ENCODE measurements around the gene MYH10.

Gene MYH10

DNA sequence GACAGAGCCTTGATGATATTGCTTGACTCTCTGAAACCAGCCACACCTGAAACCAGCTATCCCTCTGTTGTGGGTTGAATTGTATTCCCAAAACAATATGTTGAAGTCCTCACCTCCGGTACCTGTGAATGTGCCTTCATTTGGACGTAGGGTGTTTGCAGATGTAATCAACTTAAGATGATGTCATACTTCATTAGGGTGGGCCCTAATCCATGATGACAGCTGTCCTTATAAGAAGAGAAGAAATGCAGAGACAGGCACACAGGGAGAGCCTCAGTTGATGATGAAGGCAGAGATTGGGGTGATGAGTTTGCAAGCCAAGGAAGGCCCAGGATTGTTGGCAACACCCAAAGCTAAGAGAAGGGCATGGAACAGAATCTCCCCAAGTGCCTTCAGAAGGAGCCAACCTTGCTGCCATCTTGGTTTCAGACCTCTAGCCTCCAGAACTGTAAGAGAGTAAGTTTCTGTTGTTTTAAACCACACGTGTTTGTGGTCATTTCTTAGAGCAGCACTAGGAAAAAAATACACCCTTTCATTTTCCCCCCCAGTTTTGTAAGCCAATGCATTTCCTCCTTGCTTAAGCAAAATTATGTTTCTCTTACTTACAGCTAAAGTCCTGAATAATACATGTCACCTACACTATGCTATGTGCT, 29.4 kb upstream of the MYH10 start:
- H3K4me3 Mint-ChIP-seq = no peak overlapping the region
- H3K4me1 Mint-ChIP-seq (ENCODE audit: low read depth) = no peaks in the 10 kb centered on the region
- no peaks in the 10 kb centered on the region for H3K27me3 Mint-ChIP-seq (ENCODE audit: low read depth)
- H3K9me3 Mint-ChIP-seq = no peaks in the 10 kb centered on the region
- no peaks in the 10 kb centered on the region for H3K36me3 Mint-ChIP-seq (ENCODE audit: low read depth)
- H3K27ac Mint-ChIP-seq = no peak overlapping the region

- Mint-ChIP-seq H3K27me3 (ENCODE audit: low read depth) (no peaks in the 10 kb centered on the region), H3K36me3 (ENCODE audit: low read depth) (no peaks in the 10 kb centered on the region), H3K9me3 (no peaks in the 10 kb centered on the region), H3K4me1 (ENCODE audit: low read depth) (no peaks in the 10 kb centered on the region), H3K27ac (no peak overlapping the region), H3K4me3 (no peak overlapping the region)
Measured at GRCh38 chr17:8658810-8659209, 28.3 kb upstream of the MYH10 start.

DNA sequence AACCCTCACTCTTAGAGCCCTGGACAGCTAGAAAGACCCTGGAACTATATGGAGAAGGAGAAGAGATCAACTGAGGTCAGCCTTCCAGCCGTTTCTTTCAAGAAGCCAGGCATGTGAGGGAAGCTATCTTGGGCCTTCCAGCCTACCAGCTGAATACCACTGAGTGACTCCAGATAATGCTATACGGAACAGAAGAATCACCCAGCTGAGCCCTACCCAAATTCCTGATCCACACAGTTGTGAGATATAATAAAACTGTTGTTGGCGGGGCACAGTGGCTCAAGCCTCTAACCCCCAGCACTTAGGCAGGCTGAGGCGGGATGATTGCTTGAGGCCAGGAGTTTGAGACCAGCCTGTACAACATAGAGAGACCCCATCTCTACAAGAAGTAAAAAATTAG, 26.2 kb upstream of the MYH10 start:
- H3K4me3 Mint-ChIP-seq = no peak overlapping the region
- no peaks in the 10 kb centered on the region for H3K36me3 Mint-ChIP-seq (ENCODE audit: low read depth)
- H3K4me1 Mint-ChIP-seq (ENCODE audit: low read depth) = no peaks in the 10 kb centered on the region
- peaks cover 7% of the 10 kb centered on the region for H3K27me3 Mint-ChIP-seq (ENCODE audit: low read depth)
- H3K27ac Mint-ChIP-seq = no peak overlapping the region
- no peaks in the 10 kb centered on the region for H3K9me3 Mint-ChIP-seq

DNA sequence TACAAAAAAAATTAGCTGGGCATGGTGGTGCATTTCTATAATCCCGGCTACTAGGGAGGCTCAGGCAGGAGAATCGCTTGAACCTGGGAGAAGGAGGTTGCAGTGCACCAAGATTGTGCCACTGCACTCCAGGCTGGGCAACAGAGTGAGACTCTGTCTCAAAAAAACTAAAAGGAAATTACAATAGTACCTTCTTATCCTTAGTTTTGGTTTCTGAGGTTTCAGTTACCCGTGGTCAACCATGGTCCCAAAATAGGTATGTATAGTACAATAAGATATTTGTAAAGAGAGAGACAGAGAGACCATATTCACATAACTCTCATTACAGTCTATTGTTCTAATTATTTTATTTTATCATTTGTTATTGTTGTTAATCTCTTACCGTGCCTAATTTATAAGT, 24.3 kb upstream of the MYH10 start:
- no peak overlapping the region for H3K4me3 Mint-ChIP-seq
- H3K27ac Mint-ChIP-seq = no peak overlapping the region
- no peaks in the 10 kb centered on the region for H3K9me3 Mint-ChIP-seq
- peaks cover 13% of the 10 kb centered on the region for H3K27me3 Mint-ChIP-seq (ENCODE audit: low read depth)
- H3K36me3 Mint-ChIP-seq (ENCODE audit: low read depth) = no peaks in the 10 kb centered on the region
- H3K4me1 Mint-ChIP-seq (ENCODE audit: low read depth) = no peaks in the 10 kb centered on the region

DNA sequence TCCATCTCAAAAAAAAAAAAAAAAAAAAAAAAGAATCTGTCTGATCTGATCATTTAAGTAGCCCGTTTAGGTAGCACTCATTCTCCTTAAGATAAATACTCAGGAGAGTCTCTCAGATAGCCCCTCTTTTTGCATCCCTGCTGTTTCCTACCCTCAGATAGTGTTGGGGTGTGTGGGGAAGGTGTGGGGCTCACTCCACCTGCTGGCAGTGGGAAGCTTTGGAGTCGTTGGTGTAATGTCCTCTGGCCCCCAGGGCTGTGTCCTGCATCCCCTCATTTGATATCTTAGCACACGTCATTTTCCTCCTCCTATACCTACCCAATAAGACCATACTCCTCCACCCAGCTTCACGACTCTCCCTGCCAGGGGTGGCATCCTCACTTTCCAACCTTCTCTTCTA, 20.5 kb upstream of the MYH10 start:
- no peaks in the 10 kb centered on the region for H3K4me1 Mint-ChIP-seq (ENCODE audit: low read depth)
- H3K4me3 Mint-ChIP-seq = no peak overlapping the region
- H3K27ac Mint-ChIP-seq = no peak overlapping the region
- peaks cover 13% of the 10 kb centered on the region for H3K27me3 Mint-ChIP-seq (ENCODE audit: low read depth)
- H3K9me3 Mint-ChIP-seq = no peaks in the 10 kb centered on the region
- no peaks in the 10 kb centered on the region for H3K36me3 Mint-ChIP-seq (ENCODE audit: low read depth)

GRCh38 chr17:8650119-8650499, 19.6 kb upstream of the MYH10 start:
- H3K9me3 Mint-ChIP-seq = no peaks in the 10 kb centered on the region
- H3K27ac Mint-ChIP-seq = no peak overlapping the region
- no peaks in the 10 kb centered on the region for H3K36me3 Mint-ChIP-seq (ENCODE audit: low read depth)
- peaks cover 13% of the 10 kb centered on the region for H3K27me3 Mint-ChIP-seq (ENCODE audit: low read depth)
- no peaks in the 10 kb centered on the region for H3K4me1 Mint-ChIP-seq (ENCODE audit: low read depth)
- no peak overlapping the region for H3K4me3 Mint-ChIP-seq

- Mint-ChIP-seq H3K27ac (no peak overlapping the region), H3K9me3 (no peaks in the 10 kb centered on the region), H3K4me3 (no peak overlapping the region), H3K27me3 (ENCODE audit: low read depth) (peaks cover 13% of the 10 kb centered on the region), H3K4me1 (ENCODE audit: low read depth) (no peaks in the 10 kb centered on the region), H3K36me3 (ENCODE audit: low read depth) (no peaks in the 10 kb centered on the region)
Measured at GRCh38 chr17:8649157-8650118, 18.9 kb upstream of the MYH10 start.

DNA sequence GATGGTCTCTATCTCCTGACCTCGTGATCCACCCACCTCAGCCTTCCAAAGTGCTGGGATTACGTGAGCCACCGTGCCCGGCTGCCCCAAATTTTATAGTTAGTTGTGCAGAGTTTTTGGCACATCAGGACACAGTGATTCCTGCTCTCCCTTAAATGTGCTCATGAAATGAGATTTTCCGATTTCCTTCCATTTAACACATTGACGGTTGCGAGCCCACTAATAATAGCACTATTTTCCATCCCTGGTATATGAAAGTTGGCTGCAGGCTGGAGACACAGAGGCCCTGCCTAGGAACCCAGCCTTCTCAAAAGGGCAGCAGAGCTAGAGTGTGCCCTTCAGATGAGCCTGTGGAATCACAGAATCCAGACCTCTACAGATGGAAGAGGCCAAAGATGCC, 17.4 kb upstream of the MYH10 start:
- Mint-ChIP-seq H3K27ac (no peak overlapping the region), H3K27me3 (ENCODE audit: low read depth) (peaks cover 13% of the 10 kb centered on the region), H3K4me1 (ENCODE audit: low read depth) (no peaks in the 10 kb centered on the region)

GRCh38 chr17:8647202-8647601, 16.7 kb upstream of the MYH10 start:
- Mint-ChIP-seq H3K27me3 (ENCODE audit: low read depth) (peaks cover 12% of the 10 kb centered on the region), H3K4me1 (ENCODE audit: low read depth) (no peaks in the 10 kb centered on the region), H3K27ac (no peak overlapping the region), H3K4me3 (no peak overlapping the region), H3K9me3 (no peaks in the 10 kb centered on the region), H3K36me3 (ENCODE audit: low read depth) (no peaks in the 10 kb centered on the region)

More for the DNA sequence above, 17.4 kb upstream of the MYH10 start:
- Mint-ChIP-seq H3K36me3 (ENCODE audit: low read depth) (no peaks in the 10 kb centered on the region), H3K4me3 (no peak overlapping the region), H3K9me3 (no peaks in the 10 kb centered on the region)

DNA sequence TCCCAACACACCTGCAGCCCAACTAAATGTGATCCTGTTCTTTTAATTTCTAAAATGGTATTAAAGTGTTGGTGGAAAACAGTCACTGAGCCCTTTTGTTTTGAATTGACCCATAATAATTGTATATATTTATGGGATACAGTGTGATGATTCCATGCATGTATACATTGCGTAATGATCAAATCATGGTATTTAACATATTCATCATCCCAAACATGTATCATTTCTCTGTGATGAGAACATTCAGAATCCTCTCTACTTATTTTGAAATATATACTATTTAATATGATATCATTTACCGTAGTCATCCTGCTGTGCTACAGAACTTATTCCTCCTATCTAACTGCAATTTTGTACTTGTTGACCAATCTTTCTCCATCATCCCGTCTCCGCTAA, 14.0 kb upstream of the MYH10 start:
- Mint-ChIP-seq H3K27me3 (ENCODE audit: low read depth) (peaks cover 11% of the 10 kb centered on the region), H3K36me3 (ENCODE audit: low read depth) (no peaks in the 10 kb centered on the region), H3K27ac (no peak overlapping the region), H3K4me3 (no peak overlapping the region), H3K4me1 (ENCODE audit: low read depth) (no peaks in the 10 kb centered on the region), H3K9me3 (no peaks in the 10 kb centered on the region)

DNA sequence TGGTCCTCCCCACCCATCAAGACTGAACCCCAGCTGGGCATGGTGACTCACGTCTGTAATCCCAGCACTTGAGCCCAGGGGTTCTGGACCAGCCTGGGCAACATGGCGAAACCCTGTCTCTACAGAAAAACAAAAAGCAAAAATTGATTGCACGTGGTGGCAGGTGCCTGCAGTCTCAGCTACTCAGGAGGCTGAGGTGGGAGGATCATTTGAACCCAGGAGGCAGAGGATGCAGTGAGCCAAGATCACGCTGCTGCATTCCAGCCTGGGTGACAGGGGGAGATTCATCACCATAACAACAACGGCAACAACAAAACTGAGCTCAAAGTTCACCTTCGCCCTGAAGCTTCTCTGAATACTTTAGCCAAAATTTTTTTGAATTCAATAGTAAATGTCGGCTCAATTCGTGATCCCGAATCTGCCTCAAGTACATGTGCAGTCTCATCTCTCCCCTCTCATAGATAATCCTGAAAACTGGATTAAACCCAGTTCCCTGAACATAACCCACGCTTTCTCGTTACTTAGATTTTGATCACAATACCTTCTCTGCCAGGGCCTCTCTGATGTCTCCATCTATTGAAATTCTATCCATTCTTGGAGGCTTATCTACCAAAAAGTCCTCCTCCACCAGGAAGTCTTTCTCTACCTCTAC, 13.5 kb upstream of the MYH10 start:
- Mint-ChIP-seq H3K4me3 (no peak overlapping the region), H3K4me1 (ENCODE audit: low read depth) (no peaks in the 10 kb centered on the region), H3K27me3 (ENCODE audit: low read depth) (peaks cover 11% of the 10 kb centered on the region), H3K27ac (no peak overlapping the region), H3K36me3 (ENCODE audit: low read depth) (no peaks in the 10 kb centered on the region), H3K9me3 (no peaks in the 10 kb centered on the region)

DNA sequence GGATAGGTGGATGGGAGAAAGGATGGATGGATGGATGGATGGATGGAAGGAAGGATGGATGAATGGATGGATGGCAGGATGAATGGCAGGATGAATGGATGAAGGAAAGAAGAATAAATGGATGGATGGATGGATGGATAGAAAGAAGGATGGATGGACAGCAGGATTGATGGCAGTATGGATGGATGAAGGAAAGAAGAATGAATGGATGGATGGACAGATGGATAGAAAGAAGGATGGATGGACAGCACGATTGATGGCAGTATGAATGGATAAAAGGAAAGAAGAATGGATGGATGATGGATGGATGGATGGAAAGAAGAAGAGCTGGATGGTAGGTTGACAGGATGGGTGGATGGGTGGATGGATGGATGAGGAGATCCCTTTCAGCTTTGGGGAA, 9.2 kb upstream of the MYH10 start:
- Mint-ChIP-seq H3K36me3 (ENCODE audit: low read depth) (no peaks in the 10 kb centered on the region), H3K4me3 (no peak overlapping the region), H3K4me1 (ENCODE audit: low read depth) (no peaks in the 10 kb centered on the region), H3K27ac (no peak overlapping the region), H3K9me3 (no peaks in the 10 kb centered on the region), H3K27me3 (ENCODE audit: low read depth) (peaks cover 15% of the 10 kb centered on the region)

DNA sequence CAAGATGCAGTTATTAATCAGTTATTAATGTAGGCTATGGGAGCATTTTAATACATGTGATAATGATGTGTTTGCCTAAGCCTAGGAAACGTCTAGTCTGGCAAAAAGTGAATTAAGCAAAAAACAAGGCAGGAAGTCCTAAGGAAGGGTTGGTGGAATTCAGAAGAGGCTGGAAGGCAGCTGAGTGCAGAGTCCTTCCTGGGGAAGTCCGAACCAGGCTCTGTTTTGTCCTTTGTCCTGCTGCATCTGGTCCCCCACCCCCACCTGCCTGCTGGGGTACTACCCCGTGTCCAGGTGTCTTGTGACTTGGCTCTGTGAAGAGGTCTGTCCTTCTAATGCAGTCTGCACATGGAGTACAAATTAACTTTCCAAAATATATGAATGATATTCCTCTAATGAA, 1.5 kb upstream of the MYH10 start:
- H3K4me3 Mint-ChIP-seq = no peak overlapping the region
- H3K27me3 Mint-ChIP-seq (ENCODE audit: low read depth) = peaks cover 60% of the 10 kb centered on the region
- no peaks in the 10 kb centered on the region for H3K9me3 Mint-ChIP-seq
- H3K36me3 Mint-ChIP-seq (ENCODE audit: low read depth) = no peaks in the 10 kb centered on the region
- H3K4me1 Mint-ChIP-seq (ENCODE audit: low read depth) = peaks cover 6% of the 10 kb centered on the region
- no peak overlapping the region for H3K27ac Mint-ChIP-seq

- H3K27ac Mint-ChIP-seq = no peak overlapping the region
- H3K27me3 Mint-ChIP-seq (ENCODE audit: low read depth) = peaks cover 60% of the 10 kb centered on the region
- H3K4me3 Mint-ChIP-seq = peak overlapping the region; percentile 41
- peaks cover 6% of the 10 kb centered on the region for H3K4me1 Mint-ChIP-seq (ENCODE audit: low read depth)
- H3K9me3 Mint-ChIP-seq = no peaks in the 10 kb centered on the region
- no peaks in the 10 kb centered on the region for H3K36me3 Mint-ChIP-seq (ENCODE audit: low read depth)
Measured at GRCh38 chr17:8631554-8631877, 991 bp upstream of the MYH10 start.
